Kidney epithelial cell (primary cell): ENCODE measurements around the gene MARCHF3. TPM values are rescaled to one million over a fixed set of nuclear protein-coding genes. Genes with fewer than 3 reads are reported as not detected.
"Not testable (repeated sequence)": the region's sequence is repeated elsewhere in the genome, so short reads cannot be mapped to it uniquely, and the experiment has no call there.

Source experiments
- DNase-seq: peaks from one replicate; pipeline ENCODE4 v3.0.0-alpha.2; 2010; ENCODE audit warnings: low read depth
- H3K27me3 ChIP-seq: 2 replicates; pipeline ENCODE4 v1.6.0; 2011; ENCODE audit warnings: low read length; ENCODE audit not compliant: control insufficient read depth, insufficient read depth
- H3K36me3 ChIP-seq: 2 replicates; pipeline ENCODE4 v1.5.1; 2011; ENCODE audit warnings: low read length; ENCODE audit not compliant: control insufficient read depth, insufficient read depth
- H3K4me3 ChIP-seq: 2 replicates; pipeline ENCODE4 v1.5.1; 2011; ENCODE audit warnings: low read depth, mild to moderate bottlenecking, control low read depth, low read length
- total RNA-seq: library from RNA; depleted of rRNA; stranded (reverse); fragments of >200 nt; gene quantifications from 2 replicates; pipeline ENCODE4 v1.2.3, GENCODE V29; 2015
- TF ChIP-seq, protein P1 (sequence below): IDR thresholded peaks from 2 replicates; pipeline ENCODE4 v1.5.1; 2011; ENCODE audit warnings: mild to moderate bottlenecking, moderate library complexity, low read length, control low read depth, inconsistent platforms; ENCODE audit not compliant: insufficient read depth, poor library complexity, severe bottlenecking

Gene MARCHF3
- total RNA-seq, 1 donor from 2014 or later, result 0.46 TPM

DNA sequence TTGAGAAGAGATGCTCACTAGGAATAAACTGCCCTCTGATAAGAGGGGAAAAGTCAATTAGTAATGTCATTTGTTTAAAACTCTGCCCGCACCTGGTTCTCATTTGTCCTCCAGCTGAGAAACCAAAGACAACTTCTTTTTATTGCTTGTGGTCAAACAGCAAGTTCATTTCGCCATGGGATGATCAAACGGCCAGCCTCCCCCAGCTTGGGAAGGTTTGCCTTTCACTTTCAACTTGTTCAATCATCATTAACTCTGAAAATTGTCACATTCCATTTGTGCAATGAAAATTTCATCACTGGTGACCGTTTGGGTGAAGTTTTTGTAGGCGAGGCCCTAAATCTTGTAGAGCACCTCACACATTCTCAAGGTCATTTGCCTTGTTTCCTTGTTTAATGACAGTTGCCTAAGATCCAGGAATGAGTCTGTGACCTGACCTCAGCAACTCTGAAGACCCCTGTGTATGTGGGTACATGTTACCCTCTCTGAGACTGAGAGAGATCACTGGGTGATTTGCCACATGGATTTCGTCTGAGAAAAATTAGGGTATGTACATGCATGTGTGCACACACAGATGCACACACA lies 117.7 kb downstream of the MARCHF3 start:
- Histone ChIP-seq H3K27me3 (no peaks in the 10 kb centered on the region), H3K4me3 (no peak overlapping the region), H3K36me3 (no peaks in the 10 kb centered on the region)
- no peak for DNase-seq
- TF ChIP-seq, protein P1, sequence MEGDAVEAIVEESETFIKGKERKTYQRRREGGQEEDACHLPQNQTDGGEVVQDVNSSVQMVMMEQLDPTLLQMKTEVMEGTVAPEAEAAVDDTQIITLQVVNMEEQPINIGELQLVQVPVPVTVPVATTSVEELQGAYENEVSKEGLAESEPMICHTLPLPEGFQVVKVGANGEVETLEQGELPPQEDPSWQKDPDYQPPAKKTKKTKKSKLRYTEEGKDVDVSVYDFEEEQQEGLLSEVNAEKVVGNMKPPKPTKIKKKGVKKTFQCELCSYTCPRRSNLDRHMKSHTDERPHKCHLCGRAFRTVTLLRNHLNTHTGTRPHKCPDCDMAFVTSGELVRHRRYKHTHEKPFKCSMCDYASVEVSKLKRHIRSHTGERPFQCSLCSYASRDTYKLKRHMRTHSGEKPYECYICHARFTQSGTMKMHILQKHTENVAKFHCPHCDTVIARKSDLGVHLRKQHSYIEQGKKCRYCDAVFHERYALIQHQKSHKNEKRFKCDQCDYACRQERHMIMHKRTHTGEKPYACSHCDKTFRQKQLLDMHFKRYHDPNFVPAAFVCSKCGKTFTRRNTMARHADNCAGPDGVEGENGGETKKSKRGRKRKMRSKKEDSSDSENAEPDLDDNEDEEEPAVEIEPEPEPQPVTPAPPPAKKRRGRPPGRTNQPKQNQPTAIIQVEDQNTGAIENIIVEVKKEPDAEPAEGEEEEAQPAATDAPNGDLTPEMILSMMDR, result no peak

DNA sequence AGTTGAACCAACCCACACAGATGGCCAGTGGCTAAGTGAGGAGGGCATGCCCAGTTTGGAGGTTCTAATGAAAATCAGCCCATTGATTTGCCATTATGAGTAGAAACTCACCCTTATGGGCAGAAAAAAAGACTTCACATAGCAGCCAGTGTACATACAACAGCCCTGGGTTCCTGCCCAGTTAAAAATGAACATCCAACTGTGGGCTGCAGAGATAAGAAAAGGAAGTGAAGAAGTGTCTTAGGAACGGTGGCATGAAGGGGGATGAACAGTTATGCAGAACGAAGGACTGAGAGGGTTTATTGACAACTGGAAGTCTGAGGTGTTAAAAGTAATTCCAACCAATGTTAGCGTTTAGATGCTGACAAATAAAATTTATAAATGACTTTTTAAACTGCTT lies 118.4 kb downstream of the MARCHF3 start:
- no peak for DNase-seq
- H3K4me3 ChIP-seq, result no peak overlapping the region
- H3K36me3 ChIP-seq, result no peaks in the 10 kb centered on the region
- no peaks in the 10 kb centered on the region for H3K27me3 ChIP-seq
- TF ChIP-seq, protein P1, result no peak

DNA sequence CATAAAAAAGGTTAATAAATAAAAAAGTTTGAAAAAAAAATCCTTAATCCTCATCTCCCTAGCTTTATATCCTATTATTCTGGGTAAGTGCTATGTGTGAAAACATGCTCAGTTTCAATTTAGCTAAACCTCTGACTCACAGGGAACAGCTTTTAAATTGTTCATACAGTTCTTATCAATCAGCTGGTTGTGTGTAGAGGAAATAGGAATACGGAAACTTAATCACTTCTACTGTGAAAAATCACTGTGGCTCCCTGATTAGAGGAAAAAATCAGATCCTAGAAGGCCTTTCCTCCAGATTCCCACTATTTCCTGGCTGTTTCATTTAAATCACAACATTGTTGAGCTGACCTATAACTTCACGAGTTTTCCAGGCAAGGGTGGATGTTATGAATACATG lies 120.5 kb downstream of the MARCHF3 start:
- H3K36me3 ChIP-seq, result no peaks in the 10 kb centered on the region
- no peak overlapping the region for H3K4me3 ChIP-seq
- no peak for DNase-seq
- no peaks in the 10 kb centered on the region for H3K27me3 ChIP-seq
- TF ChIP-seq, protein P1, result no peak

DNA sequence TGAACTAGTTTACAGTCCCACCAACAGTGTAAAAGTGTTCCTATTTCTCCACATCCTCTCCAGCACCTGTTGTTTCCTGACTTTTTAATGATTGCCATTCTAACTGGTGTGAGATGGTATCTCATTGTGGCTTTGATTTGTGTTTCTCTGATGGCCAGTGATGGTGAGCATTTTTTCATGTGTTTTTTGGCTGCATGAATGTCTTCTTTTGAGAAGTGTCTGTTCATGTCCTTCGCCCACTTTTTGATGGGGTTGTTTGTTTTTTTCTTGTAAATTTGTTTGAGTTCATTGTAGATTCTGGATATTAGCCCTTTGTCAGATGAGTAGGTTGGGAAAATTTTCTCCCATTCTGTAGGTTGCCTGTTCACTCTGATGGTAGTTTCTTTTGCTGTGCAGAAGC lies 126.0 kb downstream of the MARCHF3 start:
- H3K4me3 ChIP-seq, DNase-seq, H3K27me3 ChIP-seq, H3K36me3 ChIP-seq: not testable (repeated sequence)

DNA sequence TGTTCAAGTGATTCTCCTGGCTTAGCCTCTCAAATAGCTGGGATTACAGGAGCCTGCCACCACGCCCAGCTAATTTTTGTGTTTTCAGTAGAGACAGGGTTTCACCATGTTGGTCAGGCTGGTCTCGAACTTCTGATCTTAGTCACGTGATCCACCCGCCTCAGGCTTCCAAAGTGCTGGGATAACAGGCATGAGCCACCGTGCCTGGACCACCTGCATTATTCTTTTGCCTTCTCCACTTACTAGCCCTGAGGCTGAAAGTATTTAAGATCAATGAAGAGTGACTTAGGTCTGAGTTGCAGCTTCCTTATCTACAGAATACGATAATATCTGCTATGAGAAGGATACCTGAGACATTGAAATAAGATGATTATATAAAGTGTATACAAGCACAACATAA lies 129.6 kb downstream of the MARCHF3 start:
- Histone ChIP-seq H3K4me3 (no peak overlapping the region), H3K27me3 (no peaks in the 10 kb centered on the region), H3K36me3 (no peaks in the 10 kb centered on the region)
- no peak for DNase-seq
- TF ChIP-seq, protein P1, result no peak

DNA sequence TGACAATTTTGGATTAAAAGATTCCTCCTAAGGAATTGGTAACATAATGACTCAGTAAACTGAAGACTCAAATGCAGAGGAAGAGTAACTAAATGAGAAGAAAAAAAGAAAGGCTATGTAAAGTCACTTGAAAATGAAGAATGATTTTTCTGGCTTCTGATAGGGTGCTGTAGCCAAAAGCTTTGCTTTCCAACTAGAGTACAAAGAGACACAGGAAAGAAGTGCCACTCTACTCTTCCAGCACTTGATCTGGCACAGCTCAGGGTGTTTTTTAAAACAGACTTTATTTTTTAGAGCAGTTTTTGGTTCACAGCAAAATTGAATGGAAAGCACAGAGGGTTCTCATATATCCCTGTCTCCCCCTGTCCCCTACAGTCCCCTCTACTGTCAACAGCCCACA lies 130.9 kb downstream of the MARCHF3 start:
- Histone ChIP-seq H3K27me3 (no peaks in the 10 kb centered on the region), H3K36me3 (no peaks in the 10 kb centered on the region), H3K4me3 (no peak overlapping the region)
- no peak for DNase-seq
- TF ChIP-seq, protein P1, result no peak
